Measurements from ENCODE around the gene SPATA32. TPM values are rescaled to one million over a fixed set of nuclear protein-coding genes. Genes with fewer than 3 reads are reported as not detected.

The SPATA32 gene
- total RNA-seq, 1 donor from 2014 or later: not detected

DNA sequence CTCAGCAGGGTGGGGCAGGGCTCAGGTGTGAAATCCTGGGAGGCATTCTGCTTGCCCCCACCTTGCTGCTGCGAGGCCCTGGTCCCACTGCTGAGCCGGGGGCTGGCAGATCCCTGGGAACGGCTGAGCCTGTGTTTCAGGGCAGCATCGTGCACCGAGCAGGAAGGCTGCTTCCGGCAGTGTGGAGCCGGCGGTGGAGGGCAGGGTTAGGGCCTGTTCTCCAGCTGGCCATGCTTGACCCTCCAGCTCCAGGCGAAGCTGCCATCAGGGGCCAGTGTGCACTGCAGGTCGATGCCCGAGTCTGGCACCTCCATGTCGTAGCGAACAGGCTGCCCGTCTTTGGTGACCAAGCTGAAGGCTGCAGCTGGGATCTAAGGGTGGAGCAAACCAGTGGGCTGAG is 2.5 kb upstream of the SPATA32 start:
- Mint-ChIP-seq H3K4me1 (peaks cover 10% of the 10 kb centered on the region), H3K4me3 (no peak overlapping the region)

DNA sequence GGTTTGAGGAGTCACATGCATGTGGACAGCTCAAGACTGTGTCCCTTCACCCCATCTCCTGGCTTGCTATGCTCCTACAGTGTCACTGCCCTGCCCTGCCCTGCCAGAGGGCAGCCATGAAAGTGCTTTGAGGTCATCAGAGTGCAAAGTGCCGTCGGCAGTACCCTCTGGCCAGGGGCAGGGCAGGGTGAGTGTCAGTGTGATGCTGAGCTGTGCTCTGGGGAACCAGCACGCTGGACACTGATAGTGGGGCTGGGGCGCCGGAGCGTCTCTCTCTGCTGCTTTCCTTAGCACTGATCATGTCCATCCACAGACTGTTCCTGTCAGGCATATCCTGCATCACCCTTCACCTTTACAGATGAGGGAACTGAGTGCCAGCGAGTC is 1.6 kb upstream of the SPATA32 start:
- Histone ChIP-seq H3K27ac (no peak overlapping the region), H3F3A (ENCODE audit: low read depth) (no peaks in the 10 kb centered on the region)
- peaks cover 12% of the 10 kb centered on the region for H3K36me3 Mint-ChIP-seq

More for the DNA sequence above, 2.5 kb upstream of the SPATA32 start:
- H3K4me2 ChIP-seq: no peak overlapping the region
- H3K4me1 ChIP-seq: peaks cover 8% of the 10 kb centered on the region
- H2AFZ ChIP-seq (replicated peaks): no peak overlapping the region
- H3K4me3 ChIP-seq: no peak overlapping the region
- Mint-ChIP-seq H3K27me3 (ENCODE audit: insufficient read depth, low read depth) (peaks cover 2% of the 10 kb centered on the region), H3K9me3 (no peaks in the 10 kb centered on the region), H3K27ac (no peak overlapping the region), H3K36me3 (peaks cover 17% of the 10 kb centered on the region)
- no peak overlapping the region for H3K27ac ChIP-seq
- H3F3A ChIP-seq (ENCODE audit: low read depth): no peaks in the 10 kb centered on the region
- H3K79me2 ChIP-seq (ENCODE audit: low read depth): no peaks in the 10 kb centered on the region
- H3K36me3 ChIP-seq: no peaks in the 10 kb centered on the region
- no peak for DNase-seq (ENCODE audit: low spot score)
- H4K20me1 ChIP-seq (ENCODE audit: low read depth): no peaks in the 10 kb centered on the region
- H3K9ac ChIP-seq: no peak overlapping the region
- TF ChIP-seq, protein P1, sequence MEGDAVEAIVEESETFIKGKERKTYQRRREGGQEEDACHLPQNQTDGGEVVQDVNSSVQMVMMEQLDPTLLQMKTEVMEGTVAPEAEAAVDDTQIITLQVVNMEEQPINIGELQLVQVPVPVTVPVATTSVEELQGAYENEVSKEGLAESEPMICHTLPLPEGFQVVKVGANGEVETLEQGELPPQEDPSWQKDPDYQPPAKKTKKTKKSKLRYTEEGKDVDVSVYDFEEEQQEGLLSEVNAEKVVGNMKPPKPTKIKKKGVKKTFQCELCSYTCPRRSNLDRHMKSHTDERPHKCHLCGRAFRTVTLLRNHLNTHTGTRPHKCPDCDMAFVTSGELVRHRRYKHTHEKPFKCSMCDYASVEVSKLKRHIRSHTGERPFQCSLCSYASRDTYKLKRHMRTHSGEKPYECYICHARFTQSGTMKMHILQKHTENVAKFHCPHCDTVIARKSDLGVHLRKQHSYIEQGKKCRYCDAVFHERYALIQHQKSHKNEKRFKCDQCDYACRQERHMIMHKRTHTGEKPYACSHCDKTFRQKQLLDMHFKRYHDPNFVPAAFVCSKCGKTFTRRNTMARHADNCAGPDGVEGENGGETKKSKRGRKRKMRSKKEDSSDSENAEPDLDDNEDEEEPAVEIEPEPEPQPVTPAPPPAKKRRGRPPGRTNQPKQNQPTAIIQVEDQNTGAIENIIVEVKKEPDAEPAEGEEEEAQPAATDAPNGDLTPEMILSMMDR (IDR thresholded peaks at IDR 0.05): no peak
- no peak for TF ChIP-seq EZH2phosphoT487 (IDR thresholded peaks at IDR 0.05)
- no peaks in the 10 kb centered on the region for H3K9me3 ChIP-seq (ENCODE audit: low read depth)
- H3K27me3 ChIP-seq: peaks cover 16% of the 10 kb centered on the region

DNA sequence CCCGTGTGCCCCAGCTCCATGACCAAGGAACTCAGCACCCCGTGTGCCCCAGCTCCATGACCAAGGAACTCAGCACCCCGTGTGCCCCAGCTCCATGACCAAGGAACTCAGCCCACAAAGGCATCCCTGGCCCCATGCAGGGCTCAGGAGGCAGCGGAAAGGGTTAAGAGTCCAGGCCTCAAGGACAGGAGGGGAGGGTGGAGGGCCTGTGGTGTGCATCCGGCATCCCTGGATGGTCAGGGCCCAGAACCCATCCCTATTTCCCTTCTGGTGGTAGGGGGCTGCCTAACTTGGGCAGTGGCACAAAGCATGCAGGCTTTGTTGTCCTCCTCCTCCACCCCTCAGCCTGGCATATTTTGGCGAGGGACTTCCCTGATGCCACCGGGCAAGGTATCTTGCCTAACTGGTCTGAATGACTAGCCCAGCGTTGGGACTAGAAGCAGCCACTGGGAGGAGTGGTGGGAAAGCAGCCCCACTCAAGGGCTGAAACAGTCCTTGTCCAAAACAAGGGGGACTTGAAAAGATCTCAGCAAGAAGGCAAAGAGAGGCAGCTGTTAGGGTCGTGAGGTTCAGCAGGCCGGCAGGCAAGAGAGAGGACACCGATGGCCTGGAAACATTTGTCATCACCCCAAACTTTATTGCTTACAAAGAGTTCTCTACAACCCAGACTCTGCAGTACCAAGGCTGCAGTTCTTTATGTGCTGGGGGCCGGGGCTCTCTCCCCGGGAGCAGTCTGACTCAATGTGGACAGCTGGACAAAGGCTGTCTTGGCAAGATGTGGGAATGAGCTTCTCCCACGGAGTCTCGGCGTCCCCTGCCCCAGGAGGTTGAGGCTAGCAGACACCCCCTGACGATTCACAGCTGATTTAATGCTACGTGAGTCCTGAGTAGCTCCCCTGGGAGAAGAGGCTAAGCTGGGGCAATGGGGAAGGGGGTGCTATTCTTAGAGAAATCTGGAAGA is 902 bp upstream of the SPATA32 start:
- Histone ChIP-seq H3K79me2 (ENCODE audit: low read depth) (no peaks in the 10 kb centered on the region), H3K9ac (no peak overlapping the region), H3K27ac (no peak overlapping the region), H3K36me3 (no peaks in the 10 kb centered on the region), H3K4me3 (peak overlapping the region; percentile 60), H3F3A (ENCODE audit: low read depth) (no peaks in the 10 kb centered on the region), H4K20me1 (ENCODE audit: low read depth) (no peaks in the 10 kb centered on the region), H2AFZ (replicated peaks) (peak overlapping the region; percentile 88), H3K4me2 (peak overlapping the region; percentile 89), H3K4me1 (peaks cover 8% of the 10 kb centered on the region), H3K27me3 (peaks cover 16% of the 10 kb centered on the region), H3K9me3 (ENCODE audit: low read depth) (no peaks in the 10 kb centered on the region)
- Mint-ChIP-seq H3K9me3 (no peaks in the 10 kb centered on the region), H3K27ac (peak overlapping the region; percentile 86), H3K36me3 (peaks cover 8% of the 10 kb centered on the region), H3K27me3 (ENCODE audit: insufficient read depth, low read depth) (peaks cover 2% of the 10 kb centered on the region), H3K4me3 (peak overlapping the region; percentile 20), H3K4me1 (peaks cover 6% of the 10 kb centered on the region)
- no peak for DNase-seq (ENCODE audit: low spot score)
- no peak for TF ChIP-seq EZH2 (IDR thresholded peaks at IDR 0.05)
- TF ChIP-seq, protein P1 (IDR thresholded peaks at IDR 0.05): no peak
- no peak for TF ChIP-seq EZH2phosphoT487 (IDR thresholded peaks at IDR 0.05)

More for the DNA sequence above, 1.6 kb upstream of the SPATA32 start:
- H3K4me2 ChIP-seq: no peak overlapping the region
- Mint-ChIP-seq H3K4me3 (no peak overlapping the region), H3K27ac (no peak overlapping the region), H3K27me3 (ENCODE audit: insufficient read depth, low read depth) (peaks cover 2% of the 10 kb centered on the region), H3K4me1 (peaks cover 6% of the 10 kb centered on the region), H3K9me3 (no peaks in the 10 kb centered on the region)
- peaks cover 8% of the 10 kb centered on the region for H3K4me1 ChIP-seq
- peaks cover 16% of the 10 kb centered on the region for H3K27me3 ChIP-seq
- no peak overlapping the region for H2AFZ ChIP-seq (replicated peaks)
- no peaks in the 10 kb centered on the region for H3K79me2 ChIP-seq (ENCODE audit: low read depth)
- TF ChIP-seq EZH2phosphoT487 (IDR thresholded peaks at IDR 0.05) (no peak), EZH2 (IDR thresholded peaks at IDR 0.05) (no peak)
- TF ChIP-seq, protein P1 (IDR thresholded peaks at IDR 0.05): no peak
- H3K9ac ChIP-seq: no peak overlapping the region
- no peaks in the 10 kb centered on the region for H4K20me1 ChIP-seq (ENCODE audit: low read depth)
- H3K36me3 ChIP-seq: no peaks in the 10 kb centered on the region
- no peak for DNase-seq (ENCODE audit: low spot score)
- no peak overlapping the region for H3K4me3 ChIP-seq
- no peaks in the 10 kb centered on the region for H3K9me3 ChIP-seq (ENCODE audit: low read depth)
